Transverse colon (tissue), 4 donors: ENCODE measurements around the gene MS4A4E. TPM values are rescaled to one million over a fixed set of nuclear protein-coding genes. Genes with fewer than 3 reads are reported as not detected.

Experiments used
- DNase-seq: peaks from one replicate; pipeline ENCODE4 v3.0.0-alpha.2; 2019
- H3K27ac ChIP-seq, 4 donors: fragments of 200-600 bp; sonication (generic); 2 replicates each; pipeline ENCODE4 v1.5.1; 2016 to 2018; ENCODE audit warnings: inconsistent platforms in 4 of 4
- H3K27me3 ChIP-seq: fragments of 200-600 bp; sonication (generic); 2 replicates; pipeline ENCODE4 v1.5.1; 2017; ENCODE audit warnings: inconsistent platforms
- H3K36me3 ChIP-seq, 4 donors: fragments of 200-600 bp; sonication (generic); 2 replicates each; pipeline ENCODE4 v1.5.1; 2017 to 2019; ENCODE audit warnings: inconsistent platforms in 4 of 4
- H3K4me1 ChIP-seq, 4 donors: fragments of 200-600 bp; sonication (generic); 2 replicates each; pipeline ENCODE4 v1.5.1; 2017 to 2020; ENCODE audit warnings: inconsistent platforms in 4 of 4
- H3K4me3 ChIP-seq, 4 donors: fragments of 200-600 bp; sonication (generic); 1 replicate in 1 of 4; 2 replicates in 3 of 4; pipeline versions ENCODE4 v1.5.1 to v1.6.1; 2017 to 2019; ENCODE audit warnings: inconsistent platforms in 4 of 4
- H3K9me3 ChIP-seq, 2 donors: fragments of 200-600 bp; sonication (generic); 2 replicates each; pipeline ENCODE4 v1.5.1; 2017 to 2019; ENCODE audit warnings: inconsistent platforms in 2 of 2
- EP300 ChIP-seq: sonication (generic); formaldehyde crosslinking; IDR thresholded peaks from one replicate; pipeline ENCODE4 v1.6.1; 2017; ENCODE audit warnings: antibody characterized with exemption, low read depth
- POLR2A ChIP-seq: fragments of 450-650 bp; IDR thresholded peaks from one replicate; pipeline ENCODE4 v1.6.1; 2016; ENCODE audit warnings: antibody characterized with exemption, mild to moderate bottlenecking, moderate library complexity
- POLR2AphosphoS5 ChIP-seq, 3 donors: sonication (generic); formaldehyde crosslinking; IDR thresholded peaks; one replicate each; pipeline ENCODE4 v1.6.1; 2016; ENCODE audit warnings: antibody characterized with exemption in 3 of 3
- WGBS, 2 donors: methylation state at CpG; one replicate each; pipeline ENCODE4 v1.1.5; 2018; ENCODE audit warnings: low coverage in 1 of 2; 5-methylcytosine and 5-hydroxymethylcytosine counted together
- in situ Hi-C, 4 donors: fragments of 200-750 bp; cut with MboI; loops; one replicate each; pipeline versions ENCODE4 v1.15.0 to v1.15.1; 2017; ENCODE audit warnings: low sequenced_read_pairs in 3 of 4, low pct_ligation_motif_present in 1 of 4, low pct_unique_long_range_greater_than_20kb in 1 of 4
- intact Hi-C: fragments of 100-400 bp; cut with DNase I; formaldehyde crosslinking; loops from one replicate; pipeline ENCODE4 v1.15.1; 2023; ENCODE audit warnings: low total_unique reads
- total RNA-seq, 4 donors: library from RNA; depleted of rRNA; stranded (reverse); fragments of >200 nt; gene quantifications; one replicate each; pipeline ENCODE4 v1.1.0, GENCODE V29; 2016
- TF ChIP-seq, protein P1 (sequence below), 5 experiments: fragments of 200-600 bp in 3 of 5; fragments of 450-650 bp in 2 of 5; sonication (generic) in 3 of 5; IDR thresholded peaks; 1 replicate in 2 of 5; 2 replicates in 3 of 5; pipeline ENCODE4 v1.5.1; 2016 to 2017; ENCODE audit warnings: antibody characterized with exemption in 5 of 5, inconsistent platforms in 3 of 5, mild to moderate bottlenecking in 2 of 5, moderate library complexity in 1 of 5

MS4A4E gene
- total RNA-seq, 4 donors from 2014 or later, result 0.96 to 50.1 (median 8.0) TPM

DNA sequence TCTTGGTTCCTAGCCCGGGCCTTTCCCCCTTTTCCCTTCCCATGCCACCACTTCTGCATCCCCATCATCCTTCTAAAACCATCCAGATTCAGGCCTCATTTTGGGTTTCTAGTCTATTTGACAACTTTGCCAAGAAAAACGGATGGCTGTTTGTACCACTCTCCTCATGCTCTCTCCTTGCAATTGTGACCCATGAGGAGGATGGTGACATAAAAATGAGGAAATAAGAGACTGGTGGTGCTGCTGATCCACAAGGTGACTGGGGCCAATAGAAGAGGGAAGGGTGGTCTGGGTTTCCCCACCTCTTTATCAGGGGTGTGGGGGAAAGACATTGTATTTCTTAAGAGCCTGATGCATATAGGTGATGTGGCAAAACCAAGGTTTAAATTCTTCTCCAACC lies 38.5 kb upstream of the MS4A4E start:
- Histone ChIP-seq H3K36me3 (no peaks in the 10 kb centered on the region), H3K27me3 (no peaks in the 10 kb centered on the region), H3K4me1 (no peaks in the 10 kb centered on the region), H3K27ac (peak overlapping the region in 3 of 4 donors; percentile 21 to 55 (median 28)), H3K4me3 (no peak overlapping the region), H3K9me3 (no peaks in the 10 kb centered on the region)
- 26 to 77% methylated on average over 2 of the region's 2 CpGs for WGBS, 2 donors
- DNase-seq, result no peak
- intact Hi-C loops (no loop called here), in situ Hi-C loops (no loop called here)
- TF ChIP-seq POLR2A, result peak; percentile 18
- no peak for TF ChIP-seq POLR2AphosphoS5 (IDR thresholded peaks at IDR 0.05)

DNA sequence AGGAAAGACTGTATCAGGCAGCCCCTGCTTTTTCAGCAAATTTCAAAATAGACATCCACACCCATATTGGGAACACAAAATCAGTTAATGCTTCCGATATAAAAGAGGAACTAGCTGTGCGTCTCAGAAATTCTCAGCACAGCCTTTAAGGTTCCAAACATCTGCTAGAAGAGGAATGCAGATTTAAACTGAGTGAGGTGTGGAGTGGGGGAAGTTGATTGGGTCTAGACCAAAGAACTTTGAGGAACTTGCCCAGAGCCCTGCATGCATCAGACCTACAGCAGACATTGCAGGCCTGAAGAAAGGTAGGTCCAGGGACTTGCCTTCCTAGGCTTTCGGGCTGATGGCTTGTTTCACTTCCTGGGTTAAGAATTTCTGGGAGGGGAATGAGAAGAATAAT lies 37.5 kb upstream of the MS4A4E start, which contains the start of gene MS4A4A:
MS4A4A (plus strand) TSS at position 255 of the 400 bp plus-strand sequence; CDS start at position 265, 10 bp downstream.
- intact Hi-C loops (no loop called here), in situ Hi-C loops (no loop called here)
- WGBS, 2 donors, result 87 to 88% methylated on average over 3 of the region's 3 CpGs
- Histone ChIP-seq H3K27ac (peak within 1 kb of the TSS in 3 of 4 donors; percentile 21 to 55 (median 28)), H3K27me3 (no peaks in the 10 kb centered on the region), H3K9me3 (no peaks in the 10 kb centered on the region), H3K4me1 (no peaks in the 10 kb centered on the region), H3K4me3 (peak within 1 kb of the TSS in 1 of 4 donors; percentile 9), H3K36me3 (no peaks in the 10 kb centered on the region)
- peak; percentile 21 for DNase-seq
- TF ChIP-seq POLR2A (peak; percentile 33), POLR2AphosphoS5 (IDR thresholded peaks at IDR 0.05) (peak in 1 of 3 donors; percentile 50)
- TF ChIP-seq, protein P1, sequence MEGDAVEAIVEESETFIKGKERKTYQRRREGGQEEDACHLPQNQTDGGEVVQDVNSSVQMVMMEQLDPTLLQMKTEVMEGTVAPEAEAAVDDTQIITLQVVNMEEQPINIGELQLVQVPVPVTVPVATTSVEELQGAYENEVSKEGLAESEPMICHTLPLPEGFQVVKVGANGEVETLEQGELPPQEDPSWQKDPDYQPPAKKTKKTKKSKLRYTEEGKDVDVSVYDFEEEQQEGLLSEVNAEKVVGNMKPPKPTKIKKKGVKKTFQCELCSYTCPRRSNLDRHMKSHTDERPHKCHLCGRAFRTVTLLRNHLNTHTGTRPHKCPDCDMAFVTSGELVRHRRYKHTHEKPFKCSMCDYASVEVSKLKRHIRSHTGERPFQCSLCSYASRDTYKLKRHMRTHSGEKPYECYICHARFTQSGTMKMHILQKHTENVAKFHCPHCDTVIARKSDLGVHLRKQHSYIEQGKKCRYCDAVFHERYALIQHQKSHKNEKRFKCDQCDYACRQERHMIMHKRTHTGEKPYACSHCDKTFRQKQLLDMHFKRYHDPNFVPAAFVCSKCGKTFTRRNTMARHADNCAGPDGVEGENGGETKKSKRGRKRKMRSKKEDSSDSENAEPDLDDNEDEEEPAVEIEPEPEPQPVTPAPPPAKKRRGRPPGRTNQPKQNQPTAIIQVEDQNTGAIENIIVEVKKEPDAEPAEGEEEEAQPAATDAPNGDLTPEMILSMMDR (IDR thresholded peaks at IDR 0.05), result no peak

DNA sequence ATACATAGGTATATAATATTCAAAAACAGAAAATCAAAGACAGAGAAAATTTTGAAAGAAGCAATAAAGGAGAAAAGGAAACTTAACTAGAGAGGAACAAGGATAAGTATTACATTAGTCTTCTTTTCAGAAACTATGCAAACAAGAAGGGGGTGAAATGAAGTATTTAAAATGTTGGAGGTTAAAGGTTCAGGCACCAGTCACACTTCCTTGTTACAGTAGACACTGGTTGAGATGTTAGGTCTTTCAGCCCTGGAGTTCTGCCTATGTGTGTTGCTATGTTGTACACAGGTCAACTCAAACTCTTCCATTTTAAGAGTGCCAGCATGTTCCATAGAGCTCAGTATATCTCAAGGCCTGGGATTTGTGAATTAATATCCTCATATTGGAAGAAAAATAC lies 31.5 kb upstream of the MS4A4E start:
- in situ Hi-C loops, result loop anchor here in 1 of 4 donors (25.0 kb wide), 1 partner anchor 112 kb away; no protein-coding TSS in a partner anchor

GRCh38 chr11:60265373-60266214 lies 22.7 kb upstream of the MS4A4E start:
- H3K9me3 ChIP-seq, result peaks cover 6 to 7% of the 10 kb centered on the region in 2 donors
- no peaks in the 10 kb centered on the region for H3K36me3 ChIP-seq
- TF ChIP-seq POLR2A, result no peak
- no peak for TF ChIP-seq POLR2AphosphoS5 (IDR thresholded peaks at IDR 0.05)
- TF ChIP-seq EP300, result no peak
- TF ChIP-seq, protein P1 (IDR thresholded peaks at IDR 0.05), result peak; percentile 63 to 72 (median 67)
- H3K4me1 ChIP-seq, result no peaks in the 10 kb centered on the region
- no peak for DNase-seq
- intact Hi-C loops (no loop called here), in situ Hi-C loops (loop anchor here in 1 of 4 donors (25.0 kb wide), 1 partner anchor 103 kb away; no protein-coding TSS in a partner anchor)
- no peak overlapping the region for H3K4me3 ChIP-seq
- no peaks in the 10 kb centered on the region for H3K27me3 ChIP-seq
- WGBS, 2 donors, result 11 to 23% methylated on average over 3 to 4 of the region's 4 CpGs
- H3K27ac ChIP-seq, result no peak overlapping the region

More for the DNA sequence above, 31.5 kb upstream of the MS4A4E start:
- intact Hi-C loops, result no loop called here
- Histone ChIP-seq H3K27ac (no peak overlapping the region), H3K36me3 (no peaks in the 10 kb centered on the region), H3K4me1 (no peaks in the 10 kb centered on the region), H3K4me3 (no peak overlapping the region), H3K27me3 (no peaks in the 10 kb centered on the region), H3K9me3 (peaks cover 6 to 9% of the 10 kb centered on the region in 2 donors)
- TF ChIP-seq, protein P1 (IDR thresholded peaks at IDR 0.05), result no peak
- TF ChIP-seq POLR2A, result no peak
- DNase-seq, result no peak
